ENCODE data around the gene DICER1. TPM values are rescaled to one million over a fixed set of nuclear protein-coding genes. Genes with fewer than 3 reads are reported as not detected.

Gene DICER1
- total and polyA plus RNA-seq, 12 donors = 4.9 to 38.8 (median 27.2) TPM

DNA sequence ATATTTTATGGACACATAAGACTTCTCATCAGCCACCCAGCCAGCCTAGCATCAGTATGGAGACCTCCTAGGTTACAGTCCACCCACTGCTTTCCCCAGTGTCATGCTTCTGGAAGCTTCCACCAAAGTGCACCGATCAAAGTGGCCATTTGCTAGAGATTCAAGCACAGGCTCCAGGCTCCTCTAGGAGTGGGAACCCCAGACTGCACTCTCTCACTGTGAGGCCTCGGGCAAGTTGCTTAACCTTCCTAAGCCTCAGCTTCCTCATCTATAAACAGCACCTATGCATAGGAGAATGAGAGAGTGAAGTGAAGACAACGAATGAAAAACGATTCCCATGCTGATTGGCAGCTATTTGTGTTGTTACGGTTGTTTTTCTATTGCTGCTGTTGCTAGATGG lies 94.4 kb downstream of the DICER1 start:
- H3K36me3 ChIP-seq = no peaks in the 10 kb centered on the region
- WGBS, 2 donors = 66 to 67% methylated on average over 5 of the region's 5 CpGs

DNA sequence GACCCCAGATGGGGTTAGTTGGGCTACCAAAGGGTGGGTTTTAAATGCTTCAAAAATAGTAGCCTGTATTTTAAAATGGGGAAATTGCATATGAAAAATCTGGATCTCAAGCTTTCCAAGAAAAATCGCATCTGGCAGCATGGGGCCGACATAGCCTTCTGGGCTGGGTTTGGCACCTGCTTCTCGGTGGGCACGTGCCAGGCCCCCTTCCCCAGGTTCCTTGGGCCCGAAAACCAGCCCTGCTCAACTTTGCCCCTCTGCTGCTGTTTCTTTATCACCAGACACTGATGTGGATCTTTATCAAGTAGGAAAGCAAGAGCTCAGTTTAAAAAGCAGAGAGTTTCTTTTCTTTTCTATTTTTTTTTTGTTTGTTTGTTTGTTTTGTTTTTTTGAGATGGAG lies 95.1 kb downstream of the DICER1 start:
- intact Hi-C loops (cut with DNase I) = no loop called here
- Histone ChIP-seq H3K4me3 (no peak overlapping the region), H3K9me3 (no peaks in the 10 kb centered on the region), H3K4me1 (no peaks in the 10 kb centered on the region), H3K27ac (no peak overlapping the region), H3K36me3 (no peaks in the 10 kb centered on the region), H3K27me3 (peaks cover 0 to 4% (median 0%) of the 10 kb centered on the region in 7 donors)
- WGBS, 2 donors = 86 to 91% methylated on average over 5 of the region's 5 CpGs
- TF ChIP-seq, protein P1, sequence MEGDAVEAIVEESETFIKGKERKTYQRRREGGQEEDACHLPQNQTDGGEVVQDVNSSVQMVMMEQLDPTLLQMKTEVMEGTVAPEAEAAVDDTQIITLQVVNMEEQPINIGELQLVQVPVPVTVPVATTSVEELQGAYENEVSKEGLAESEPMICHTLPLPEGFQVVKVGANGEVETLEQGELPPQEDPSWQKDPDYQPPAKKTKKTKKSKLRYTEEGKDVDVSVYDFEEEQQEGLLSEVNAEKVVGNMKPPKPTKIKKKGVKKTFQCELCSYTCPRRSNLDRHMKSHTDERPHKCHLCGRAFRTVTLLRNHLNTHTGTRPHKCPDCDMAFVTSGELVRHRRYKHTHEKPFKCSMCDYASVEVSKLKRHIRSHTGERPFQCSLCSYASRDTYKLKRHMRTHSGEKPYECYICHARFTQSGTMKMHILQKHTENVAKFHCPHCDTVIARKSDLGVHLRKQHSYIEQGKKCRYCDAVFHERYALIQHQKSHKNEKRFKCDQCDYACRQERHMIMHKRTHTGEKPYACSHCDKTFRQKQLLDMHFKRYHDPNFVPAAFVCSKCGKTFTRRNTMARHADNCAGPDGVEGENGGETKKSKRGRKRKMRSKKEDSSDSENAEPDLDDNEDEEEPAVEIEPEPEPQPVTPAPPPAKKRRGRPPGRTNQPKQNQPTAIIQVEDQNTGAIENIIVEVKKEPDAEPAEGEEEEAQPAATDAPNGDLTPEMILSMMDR (IDR thresholded peaks at IDR 0.05) = no peak
- no peak for DNase-seq
- ATAC-seq = no peak

More for the DNA sequence above, 94.4 kb downstream of the DICER1 start:
- Histone ChIP-seq H3K4me3 (no peak overlapping the region), H3K4me1 (no peaks in the 10 kb centered on the region), H3K27me3 (peaks cover 0 to 6% (median 0%) of the 10 kb centered on the region in 7 donors), H3K27ac (no peak overlapping the region), H3K9me3 (no peaks in the 10 kb centered on the region)
- DNase-seq (no peak), ATAC-seq (no peak)
- intact Hi-C loops (cut with DNase I) = no loop called here
- TF ChIP-seq, protein P1 (IDR thresholded peaks at IDR 0.05) = no peak

DNA sequence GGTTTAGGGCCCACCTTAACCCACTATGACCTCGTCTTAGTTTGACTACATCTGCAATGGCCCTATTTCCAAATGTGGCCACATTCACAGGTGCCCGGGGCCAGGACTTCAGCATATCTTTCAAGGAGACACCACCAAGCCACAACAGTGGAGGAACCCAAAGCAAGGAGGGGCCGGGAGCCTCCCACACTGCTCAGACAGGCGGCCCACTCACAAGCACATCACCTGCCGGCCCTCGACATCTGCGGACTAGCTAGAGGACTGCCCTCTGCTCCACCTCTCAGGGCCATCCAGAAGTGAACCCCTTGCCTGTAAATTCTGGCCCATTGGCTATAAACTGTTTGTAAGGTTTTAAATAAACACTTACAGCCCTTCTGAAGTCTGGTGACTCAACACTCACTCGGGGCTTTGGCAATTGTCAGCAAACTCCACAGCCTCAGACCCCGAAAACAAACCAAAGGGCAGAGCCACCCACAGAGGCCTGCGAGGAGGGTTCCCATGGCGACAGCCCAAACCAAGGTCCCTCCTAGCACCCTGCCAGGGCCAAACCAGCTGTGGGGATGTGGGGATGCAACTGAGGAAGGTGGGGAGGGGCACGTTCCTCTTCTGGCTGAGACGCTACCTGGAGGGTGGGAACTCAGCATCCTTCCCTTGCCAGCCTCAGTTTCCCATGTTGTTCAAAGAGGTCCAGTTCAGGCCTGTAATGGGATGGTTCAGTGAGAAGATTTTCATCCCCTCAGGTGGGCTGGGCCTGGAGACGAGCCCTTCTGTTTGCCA lies 95.8 kb downstream of the DICER1 start:
- ATAC-seq = no peak
- 87 to 90% methylated on average over 14 of the region's 14 CpGs for WGBS, 2 donors
- DNase-seq = no peak
- no peaks in the 10 kb centered on the region for H3K27me3 ChIP-seq
- no peak overlapping the region for H3K27ac ChIP-seq
- no peaks in the 10 kb centered on the region for H3K36me3 ChIP-seq
- H3K4me1 ChIP-seq = no peaks in the 10 kb centered on the region
- TF ChIP-seq, protein P1 (IDR thresholded peaks at IDR 0.05) = no peak
- H3K4me3 ChIP-seq = no peak overlapping the region
- intact Hi-C loops (cut with DNase I) = no loop called here
- H3K9me3 ChIP-seq = no peaks in the 10 kb centered on the region

DNA sequence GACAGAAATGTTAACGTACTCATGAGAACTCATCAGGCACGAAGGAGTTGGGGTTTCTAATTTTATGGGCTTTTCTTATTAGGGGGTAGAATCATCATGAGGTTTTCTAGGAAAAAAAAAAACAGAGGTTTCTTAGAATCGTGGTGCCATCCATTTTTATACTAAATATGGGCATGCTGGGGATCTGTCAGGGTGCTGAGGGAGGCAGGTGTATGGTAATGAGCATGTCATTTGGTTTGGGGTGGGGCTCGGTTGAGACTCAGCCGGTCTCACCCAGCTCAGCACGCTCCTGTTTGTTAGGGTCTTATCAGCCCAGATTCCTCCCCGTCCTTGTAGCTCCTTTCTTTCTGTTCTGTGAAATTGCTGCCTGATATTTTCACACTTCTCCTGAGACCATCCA lies 98.2 kb downstream of the DICER1 start:
- WGBS, 2 donors = 64% methylated on average over 7 of the region's 7 CpGs
- ATAC-seq = no peak
- H3K36me3 ChIP-seq = no peaks in the 10 kb centered on the region
- no peak overlapping the region for H3K4me3 ChIP-seq
- no peaks in the 10 kb centered on the region for H3K9me3 ChIP-seq
- no peak overlapping the region for H3K27ac ChIP-seq
- TF ChIP-seq, protein P1 (IDR thresholded peaks at IDR 0.05) = no peak
- no peaks in the 10 kb centered on the region for H3K27me3 ChIP-seq
- no peak for DNase-seq
- H3K4me1 ChIP-seq = no peaks in the 10 kb centered on the region
- intact Hi-C loops (cut with DNase I) = no loop called here
